ENCODE measurements around the gene ZNF341.

The ZNF341 gene

GRCh38 chr20:33713865-33714367 lies 17.9 kb upstream of the ZNF341 start:
- H3K36me3 ChIP-seq (ENCODE audit: control insufficient read depth, insufficient read depth, low read length) = peaks cover 24% of the 10 kb centered on the region
- H3K4me1 ChIP-seq (ENCODE audit: control insufficient read depth, insufficient read depth, low read length, poor library complexity, severe bottlenecking) = peaks cover under 1% of the 10 kb centered on the region
- H3K27ac ChIP-seq (ENCODE audit: insufficient read depth, low read length, poor library complexity, severe bottlenecking) = no peak overlapping the region
- H3K9me3 ChIP-seq (ENCODE audit: control insufficient read depth, low read length) = no peaks in the 10 kb centered on the region
- H3K4me3 ChIP-seq (ENCODE audit: insufficient read depth, low read depth, low read length, poor library complexity, severe bottlenecking) = no peak overlapping the region
- DNase-seq = no peak
- no peaks in the 10 kb centered on the region for H3K27me3 ChIP-seq (replicated peaks; ENCODE audit: control insufficient read depth, insufficient read depth, low read length, poor library complexity, severe bottlenecking)

GRCh38 chr20:33716498-33716897 lies 15.3 kb upstream of the ZNF341 start:
- H3K36me3 ChIP-seq (ENCODE audit: control insufficient read depth, insufficient read depth, low read length) = peaks cover 16% of the 10 kb centered on the region
- DNase-seq = no peak
- H3K9me3 ChIP-seq (ENCODE audit: control insufficient read depth, low read length) = no peaks in the 10 kb centered on the region
- no peak overlapping the region for H3K4me3 ChIP-seq (ENCODE audit: insufficient read depth, low read depth, low read length, poor library complexity, severe bottlenecking)
- H3K27me3 ChIP-seq (replicated peaks; ENCODE audit: control insufficient read depth, insufficient read depth, low read length, poor library complexity, severe bottlenecking) = no peaks in the 10 kb centered on the region
- no peak overlapping the region for H3K27ac ChIP-seq (ENCODE audit: insufficient read depth, low read length, poor library complexity, severe bottlenecking)
- H3K4me1 ChIP-seq (ENCODE audit: control insufficient read depth, insufficient read depth, low read length, poor library complexity, severe bottlenecking) = peaks cover 11% of the 10 kb centered on the region

GRCh38 chr20:33719277-33719988 lies 12.4 kb upstream of the ZNF341 start:
- Histone ChIP-seq H3K36me3 (ENCODE audit: control insufficient read depth, insufficient read depth, low read length) (peaks cover 4% of the 10 kb centered on the region), H3K4me3 (ENCODE audit: insufficient read depth, low read depth, low read length, poor library complexity, severe bottlenecking) (peak overlapping the region; percentile 70), H3K9me3 (ENCODE audit: control insufficient read depth, low read length) (no peaks in the 10 kb centered on the region), H3K27me3 (replicated peaks; ENCODE audit: control insufficient read depth, insufficient read depth, low read length, poor library complexity, severe bottlenecking) (no peaks in the 10 kb centered on the region), H3K4me1 (ENCODE audit: control insufficient read depth, insufficient read depth, low read length, poor library complexity, severe bottlenecking) (peaks cover 11% of the 10 kb centered on the region), H3K27ac (ENCODE audit: insufficient read depth, low read length, poor library complexity, severe bottlenecking) (peak overlapping the region; percentile 61)
- DNase-seq = no peak

- H3K36me3 ChIP-seq (ENCODE audit: control insufficient read depth, insufficient read depth, low read length) = no peaks in the 10 kb centered on the region
- H3K4me3 ChIP-seq (ENCODE audit: insufficient read depth, low read depth, low read length, poor library complexity, severe bottlenecking) = peak within 1 kb of the TSS; percentile 70
- no peaks in the 10 kb centered on the region for H3K9me3 ChIP-seq (ENCODE audit: control insufficient read depth, low read length)
- peaks cover 11% of the 10 kb centered on the region for H3K4me1 ChIP-seq (ENCODE audit: control insufficient read depth, insufficient read depth, low read length, poor library complexity, severe bottlenecking)
- peak; percentile 77 to 87 (median 87) for DNase-seq
- H3K27me3 ChIP-seq (replicated peaks; ENCODE audit: control insufficient read depth, insufficient read depth, low read length, poor library complexity, severe bottlenecking) = no peaks in the 10 kb centered on the region
- H3K27ac ChIP-seq (ENCODE audit: insufficient read depth, low read length, poor library complexity, severe bottlenecking) = peak within 1 kb of the TSS; percentile 61
Observed at GRCh38 chr20:33719989-33720709, 11.6 kb upstream of the ZNF341 start, which contains the start of gene PXMP4. PXMP4 (minus strand) TSS chr20:33720310; CDS start chr20:33720207, 103 bp downstream.

- H3K9me3 ChIP-seq (ENCODE audit: control insufficient read depth, low read length) = no peaks in the 10 kb centered on the region
- no peaks in the 10 kb centered on the region for H3K27me3 ChIP-seq (replicated peaks; ENCODE audit: control insufficient read depth, insufficient read depth, low read length, poor library complexity, severe bottlenecking)
- no peak overlapping the region for H3K27ac ChIP-seq (ENCODE audit: insufficient read depth, low read length, poor library complexity, severe bottlenecking)
- peaks cover 11% of the 10 kb centered on the region for H3K4me1 ChIP-seq (ENCODE audit: control insufficient read depth, insufficient read depth, low read length, poor library complexity, severe bottlenecking)
- DNase-seq = no peak
- no peaks in the 10 kb centered on the region for H3K36me3 ChIP-seq (ENCODE audit: control insufficient read depth, insufficient read depth, low read length)
- no peak overlapping the region for H3K4me3 ChIP-seq (ENCODE audit: insufficient read depth, low read depth, low read length, poor library complexity, severe bottlenecking)
Observed at GRCh38 chr20:33721391-33722140, 10.2 kb upstream of the ZNF341 start.

- no peaks in the 10 kb centered on the region for H3K9me3 ChIP-seq (ENCODE audit: control insufficient read depth, low read length)
- H3K27ac ChIP-seq (ENCODE audit: insufficient read depth, low read length, poor library complexity, severe bottlenecking) = no peak overlapping the region
- no peaks in the 10 kb centered on the region for H3K36me3 ChIP-seq (ENCODE audit: control insufficient read depth, insufficient read depth, low read length)
- H3K27me3 ChIP-seq (replicated peaks; ENCODE audit: control insufficient read depth, insufficient read depth, low read length, poor library complexity, severe bottlenecking) = no peaks in the 10 kb centered on the region
- peaks cover 4% of the 10 kb centered on the region for H3K4me1 ChIP-seq (ENCODE audit: control insufficient read depth, insufficient read depth, low read length, poor library complexity, severe bottlenecking)
- no peak for DNase-seq
- no peak overlapping the region for H3K4me3 ChIP-seq (ENCODE audit: insufficient read depth, low read depth, low read length, poor library complexity, severe bottlenecking)
Observed at GRCh38 chr20:33724439-33725094, 7.2 kb upstream of the ZNF341 start.

GRCh38 chr20:33725607-33726264 lies 6.1 kb upstream of the ZNF341 start:
- no peak for DNase-seq
- Histone ChIP-seq H3K4me1 (ENCODE audit: control insufficient read depth, insufficient read depth, low read length, poor library complexity, severe bottlenecking) (no peaks in the 10 kb centered on the region), H3K27me3 (replicated peaks; ENCODE audit: control insufficient read depth, insufficient read depth, low read length, poor library complexity, severe bottlenecking) (no peaks in the 10 kb centered on the region), H3K9me3 (ENCODE audit: control insufficient read depth, low read length) (no peaks in the 10 kb centered on the region), H3K4me3 (ENCODE audit: insufficient read depth, low read depth, low read length, poor library complexity, severe bottlenecking) (no peak overlapping the region), H3K36me3 (ENCODE audit: control insufficient read depth, insufficient read depth, low read length) (no peaks in the 10 kb centered on the region), H3K27ac (ENCODE audit: insufficient read depth, low read length, poor library complexity, severe bottlenecking) (no peak overlapping the region)

- Histone ChIP-seq H3K4me3 (ENCODE audit: insufficient read depth, low read depth, low read length, poor library complexity, severe bottlenecking) (no peak overlapping the region), H3K27ac (ENCODE audit: insufficient read depth, low read length, poor library complexity, severe bottlenecking) (no peak overlapping the region), H3K4me1 (ENCODE audit: control insufficient read depth, insufficient read depth, low read length, poor library complexity, severe bottlenecking) (no peaks in the 10 kb centered on the region), H3K27me3 (replicated peaks; ENCODE audit: control insufficient read depth, insufficient read depth, low read length, poor library complexity, severe bottlenecking) (no peaks in the 10 kb centered on the region), H3K36me3 (ENCODE audit: control insufficient read depth, insufficient read depth, low read length) (no peaks in the 10 kb centered on the region), H3K9me3 (ENCODE audit: control insufficient read depth, low read length) (no peaks in the 10 kb centered on the region)
- DNase-seq = no peak
Observed at GRCh38 chr20:33727115-33727479, 4.7 kb upstream of the ZNF341 start.

- Histone ChIP-seq H3K4me1 (ENCODE audit: control insufficient read depth, insufficient read depth, low read length, poor library complexity, severe bottlenecking) (no peaks in the 10 kb centered on the region), H3K36me3 (ENCODE audit: control insufficient read depth, insufficient read depth, low read length) (no peaks in the 10 kb centered on the region), H3K27me3 (replicated peaks; ENCODE audit: control insufficient read depth, insufficient read depth, low read length, poor library complexity, severe bottlenecking) (no peaks in the 10 kb centered on the region), H3K27ac (ENCODE audit: insufficient read depth, low read length, poor library complexity, severe bottlenecking) (no peak overlapping the region), H3K4me3 (ENCODE audit: insufficient read depth, low read depth, low read length, poor library complexity, severe bottlenecking) (no peak overlapping the region), H3K9me3 (ENCODE audit: control insufficient read depth, low read length) (no peaks in the 10 kb centered on the region)
- DNase-seq = no peak
Observed at GRCh38 chr20:33727806-33728205, 4.0 kb upstream of the ZNF341 start.

Measured in effector memory CD4-positive, alpha-beta T cell (primary cell).